GM19467 (cell line): ENCODE data around the gene INTS6.

Experiments
- ATAC-seq: cut with Tn5 transposase; IDR thresholded peaks from one replicate; pipeline ENCODE4 v1.9.1; 2021; ENCODE audit warnings: mild to moderate bottlenecking, moderate library complexity; ENCODE audit not compliant: unreplicated experiment

Gene INTS6

GRCh38 chr13:51455532-51455931, 2.7 kb upstream of the INTS6 start:
- no peak for ATAC-seq

GRCh38 chr13:51453959-51454703, 1.3 kb upstream of the INTS6 start:
- no peak for ATAC-seq

DNA sequence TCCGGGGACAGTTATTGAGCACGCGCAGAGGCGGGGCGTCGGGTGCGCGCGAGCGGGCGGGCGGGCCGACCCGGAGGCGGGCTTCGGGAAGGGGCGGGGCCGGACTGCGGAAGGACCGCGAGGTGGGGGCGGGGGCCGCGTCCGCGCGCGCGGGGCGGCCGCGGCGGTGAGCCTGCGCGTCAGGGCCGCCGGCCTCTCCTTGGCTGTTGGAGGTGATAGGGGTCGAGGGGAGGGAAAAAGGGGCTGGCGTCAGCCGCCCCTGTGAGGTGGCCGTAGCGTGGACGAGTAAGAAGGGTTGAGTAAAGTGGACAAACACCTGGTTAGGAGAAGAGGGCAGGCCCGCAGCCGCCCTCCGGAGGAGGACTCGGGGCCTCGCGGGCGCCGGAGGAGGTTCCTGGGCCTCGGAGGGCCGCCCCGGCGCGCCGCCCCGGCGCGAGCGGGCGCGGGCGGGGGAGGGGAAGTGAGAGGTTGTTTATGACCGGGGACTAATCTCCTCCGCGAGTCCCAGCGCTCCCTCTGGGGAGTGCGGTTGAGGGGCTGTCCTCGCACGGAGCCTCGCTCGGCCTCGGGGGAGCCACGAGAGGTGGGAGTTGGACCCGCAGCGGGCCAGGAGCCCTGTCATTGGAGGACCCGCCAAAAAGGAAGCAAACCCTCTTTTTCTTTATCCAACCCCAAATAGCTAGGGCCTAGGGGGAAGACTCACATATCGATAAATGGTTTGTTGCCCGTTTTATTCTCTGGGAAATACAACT, 547 bp upstream of the INTS6 start:
- peak; percentile 36 for ATAC-seq

DNA sequence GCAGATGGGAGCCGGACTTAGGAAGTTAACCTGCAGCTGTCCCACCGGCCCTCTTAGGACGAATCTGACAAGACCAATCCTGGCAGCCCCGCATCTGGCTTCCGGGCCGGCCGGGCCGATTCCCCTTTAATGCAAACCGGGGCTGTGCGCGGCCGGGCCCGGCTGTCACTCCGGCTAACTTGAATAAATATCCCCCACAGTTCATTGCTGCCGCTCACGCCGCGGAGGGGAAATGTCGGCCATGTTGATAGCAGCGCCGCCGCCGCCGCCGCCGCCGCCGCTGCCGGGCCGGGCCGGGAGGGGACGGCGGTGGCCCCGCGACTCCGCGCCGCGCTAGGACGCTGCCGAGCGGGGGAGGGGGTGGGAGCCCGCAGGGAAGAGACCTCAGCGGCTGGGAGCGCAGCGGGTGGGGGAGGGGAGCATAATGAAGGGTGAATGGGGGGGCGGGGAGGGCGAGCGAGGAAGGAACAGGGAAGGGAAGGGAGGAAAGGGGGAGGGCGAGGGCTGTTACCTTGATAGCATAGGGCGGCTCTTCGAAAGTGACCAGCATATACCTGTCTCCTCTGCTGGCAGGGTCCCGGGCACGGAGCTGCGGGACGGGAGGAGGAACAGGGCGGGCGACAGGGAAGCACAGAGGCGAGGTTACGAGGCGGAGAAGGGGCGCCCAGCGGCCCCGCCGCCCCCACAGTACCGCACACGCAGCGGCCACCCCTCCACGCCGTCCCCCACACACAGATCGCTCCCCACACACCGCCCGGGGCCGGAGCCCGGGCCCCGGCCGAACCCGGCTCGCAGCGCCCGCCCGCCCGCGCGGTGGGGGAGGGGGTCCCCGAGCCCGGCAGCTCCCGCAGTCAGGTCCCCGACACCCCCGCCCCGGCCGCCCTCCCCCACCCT, 1.1 kb downstream of the INTS6 start:
- ATAC-seq = peak; percentile 27

DNA sequence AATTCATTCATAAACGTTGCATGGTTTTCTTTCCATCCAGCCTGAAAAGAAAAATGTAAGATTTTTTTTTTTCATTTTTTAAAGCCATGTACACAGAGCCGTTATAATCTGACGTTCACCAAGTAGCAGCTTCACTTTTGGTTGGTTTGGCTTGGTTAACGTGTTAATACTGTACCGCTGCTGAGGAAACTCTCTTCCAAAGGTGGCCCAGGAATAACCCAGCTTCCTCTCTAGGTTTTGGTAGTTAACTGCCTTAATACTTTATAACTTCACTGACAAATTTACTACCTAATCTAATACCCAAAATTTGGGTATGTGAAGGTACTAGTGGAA, 1.7 kb downstream of the INTS6 start:
- no peak for ATAC-seq

DNA sequence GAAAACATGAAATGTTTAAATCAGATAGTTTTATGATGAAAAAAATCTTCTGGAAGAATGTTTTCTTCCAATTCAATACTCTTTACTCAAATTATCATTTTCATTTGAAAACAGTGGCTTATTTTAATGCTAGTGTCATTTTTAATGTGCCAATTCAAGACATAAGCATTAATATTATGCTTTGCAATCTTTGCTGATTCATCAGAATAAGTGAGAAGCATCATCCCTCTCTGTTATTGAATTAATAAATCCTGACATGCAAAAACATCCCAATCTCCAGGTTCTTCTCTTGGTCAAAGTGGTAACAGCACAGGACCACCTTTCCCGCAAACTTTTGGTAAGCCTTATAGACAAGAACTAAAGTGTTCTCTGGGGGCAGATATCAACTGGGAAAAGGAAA, 3.8 kb downstream of the INTS6 start:
- no peak for ATAC-seq

DNA sequence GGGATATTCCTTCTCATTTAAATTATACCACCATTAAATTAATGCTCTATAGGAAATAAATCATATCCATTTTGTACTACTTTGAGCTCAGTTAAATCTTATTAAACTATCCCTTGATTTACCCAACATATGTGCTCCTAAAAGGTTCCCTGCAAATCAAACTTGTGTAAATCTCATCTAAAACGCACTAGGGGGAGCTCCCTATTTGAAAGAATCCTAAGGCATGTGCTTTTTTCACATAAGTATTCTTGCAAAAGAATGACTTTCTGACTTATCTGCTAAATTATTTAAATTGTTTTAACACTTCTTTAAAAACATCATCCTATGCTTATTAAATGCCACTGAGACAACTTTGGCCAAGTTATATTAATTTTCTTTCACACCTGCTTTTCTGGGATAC, 7.9 kb downstream of the INTS6 start:
- no peak for ATAC-seq

DNA sequence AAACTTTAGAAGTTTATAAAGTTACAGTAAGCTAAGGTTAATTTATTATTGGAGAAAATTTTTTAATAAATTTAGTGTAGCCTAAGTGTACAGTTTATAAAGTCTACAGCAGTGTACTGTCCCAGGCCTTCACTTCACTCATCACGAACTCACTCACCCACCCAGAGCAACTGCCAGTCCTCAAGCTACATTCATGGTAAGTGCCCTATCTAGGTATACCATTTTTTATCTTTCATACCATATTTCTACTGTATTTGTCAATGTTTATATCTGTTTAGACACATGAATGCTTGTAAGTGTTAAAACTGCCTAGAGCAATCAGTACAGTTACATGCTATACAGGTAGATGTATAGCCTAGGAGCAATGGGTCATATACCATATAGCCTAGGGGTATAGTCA, 12.5 kb downstream of the INTS6 start:
- no peak for ATAC-seq

GRCh38 chr13:51437550-51438127, 15.2 kb downstream of the INTS6 start:
- ATAC-seq = no peak

GRCh38 chr13:51435002-51435578, 17.7 kb downstream of the INTS6 start:
- ATAC-seq = no peak

- no peak for ATAC-seq
These were observed 20.3 kb downstream of the INTS6 start for GRCh38 chr13:51432576-51432975.

- ATAC-seq = no peak
These were observed 25.9 kb downstream of the INTS6 start for GRCh38 chr13:51426982-51427381.

DNA sequence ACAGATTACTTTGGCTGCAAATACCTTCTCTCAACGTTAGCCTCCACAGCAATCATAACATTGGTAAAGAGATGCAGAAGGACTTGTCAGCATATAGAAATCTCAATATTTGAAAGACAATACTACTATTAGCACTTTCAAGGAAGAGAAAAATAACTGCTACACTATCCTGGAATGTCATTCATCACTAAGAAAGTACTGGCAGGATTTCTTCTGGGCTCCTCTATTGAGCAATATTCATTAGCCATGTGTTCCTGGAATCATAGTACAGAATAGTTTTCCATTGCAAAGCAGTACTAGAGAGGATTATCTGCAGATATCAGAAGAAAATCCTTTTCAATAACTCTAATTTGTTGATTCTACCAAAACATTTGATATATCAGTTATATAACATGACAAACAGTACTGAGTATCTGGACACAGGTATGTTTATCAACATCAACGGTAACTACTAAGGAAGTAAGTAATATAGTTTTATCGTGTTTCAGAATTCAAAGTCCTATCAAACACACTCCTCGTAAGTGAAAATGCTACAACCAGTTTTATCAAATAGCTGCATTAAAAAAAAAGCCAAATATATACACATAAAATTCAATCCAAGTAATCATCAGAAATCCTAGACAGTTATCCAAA, 27.3 kb downstream of the INTS6 start:
- no peak for ATAC-seq

- ATAC-seq = no peak
These were observed 29.1 kb downstream of the INTS6 start for GRCh38 chr13:51423766-51424165.

DNA sequence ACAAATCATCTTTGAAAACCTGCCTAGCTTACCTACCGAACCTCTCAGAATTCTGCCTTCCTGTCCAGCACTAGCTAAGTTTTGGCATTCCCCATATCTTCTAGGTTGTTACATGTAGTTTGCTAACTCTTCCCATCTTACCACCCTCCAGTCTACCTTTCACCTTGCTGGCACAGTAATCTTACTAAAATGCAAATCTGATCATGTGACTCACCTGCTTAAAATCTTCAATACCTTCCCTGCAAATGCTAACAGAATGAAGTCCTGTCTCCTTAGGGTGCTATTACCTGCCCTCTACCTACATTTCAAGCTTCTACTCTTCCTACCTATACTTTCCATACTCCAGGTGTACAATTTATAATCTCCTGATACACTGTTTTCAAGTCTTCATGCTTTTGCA, 30.4 kb downstream of the INTS6 start:
- no peak for ATAC-seq

DNA sequence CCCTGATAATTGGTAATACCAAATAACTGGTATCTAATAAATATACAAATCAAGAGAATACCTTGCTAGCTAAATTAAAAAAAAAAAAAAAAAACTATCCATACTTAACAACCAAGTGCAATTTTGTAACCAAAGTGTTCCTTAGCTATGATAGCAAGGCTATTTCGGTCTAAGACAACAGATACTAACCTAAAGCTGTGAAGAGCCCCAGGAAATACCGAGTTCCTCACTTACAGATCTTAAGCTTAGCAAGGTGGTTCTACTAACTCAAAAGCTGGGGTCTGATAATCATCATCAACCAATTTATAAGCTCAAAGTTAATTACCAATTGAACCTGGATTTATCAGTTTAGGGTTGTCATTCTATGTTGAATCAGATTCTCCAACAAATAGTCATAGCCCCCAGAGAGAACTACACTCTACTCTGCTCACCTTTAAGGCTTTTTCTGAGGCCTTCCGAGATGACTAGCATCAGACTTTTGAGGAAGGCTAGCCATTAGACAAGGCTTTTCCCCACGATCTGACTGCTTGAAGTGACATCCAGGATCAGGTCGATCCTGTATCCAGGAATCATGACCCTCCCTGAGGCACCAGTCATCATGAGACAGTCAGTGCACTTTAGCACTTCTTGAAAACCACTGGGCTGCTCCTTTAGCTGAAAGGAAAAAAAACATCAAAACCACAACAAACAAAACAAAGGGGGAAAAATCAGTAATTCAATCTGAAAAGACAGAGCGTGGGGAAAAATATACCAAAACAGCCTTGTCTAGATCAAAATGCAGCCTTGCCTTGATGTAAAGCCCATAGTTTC, 31.9 kb downstream of the INTS6 start:
- no peak for ATAC-seq

- no peak for ATAC-seq
These were observed 33.7 kb downstream of the INTS6 start for GRCh38 chr13:51419001-51419636.

DNA sequence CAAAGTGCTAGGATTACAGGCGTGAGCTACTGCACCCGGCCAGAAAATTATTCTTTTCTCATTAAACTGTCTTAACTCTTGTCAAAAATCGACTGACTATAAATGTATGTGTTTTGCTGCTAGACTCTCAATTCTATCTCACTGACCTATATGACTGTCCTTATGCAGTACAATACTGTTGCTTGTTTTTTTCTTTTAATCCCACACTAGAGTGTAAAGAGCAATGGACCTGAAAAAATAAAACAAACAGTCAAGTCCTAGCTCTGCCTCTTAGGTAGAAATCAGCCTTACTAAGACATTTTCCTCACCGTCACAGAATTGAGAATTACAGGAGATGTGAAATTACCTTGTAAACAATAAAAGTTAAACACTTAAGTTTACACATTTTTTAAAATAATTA, 35.1 kb downstream of the INTS6 start:
- no peak for ATAC-seq

DNA sequence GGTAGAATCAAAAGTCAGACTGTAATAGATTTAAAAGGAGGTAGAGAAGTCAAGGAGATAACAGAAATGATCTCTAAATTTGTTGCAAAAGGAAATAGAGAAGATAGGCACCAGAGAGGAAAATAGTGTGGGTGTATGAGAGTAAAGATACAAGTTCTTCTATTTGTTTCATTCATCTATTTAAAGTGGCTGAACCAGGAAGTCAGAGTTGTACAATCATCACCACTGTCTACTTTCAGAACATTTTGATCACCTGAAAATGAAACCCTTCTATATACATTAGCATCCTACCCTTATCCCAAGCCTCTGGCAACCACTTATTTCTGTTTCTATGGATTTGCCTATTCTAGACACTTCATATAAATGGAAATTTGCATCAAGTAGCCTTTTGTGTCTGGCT, 36.7 kb downstream of the INTS6 start:
- no peak for ATAC-seq
